Activated T-cell treated with anti-CD3 and anti-CD28 coated beads, Interleukin-2, amount 50 U/mL, for 1 hour (primary cell): ENCODE data around the gene FCAR.
"Not testable (repeated sequence)": the region's sequence is repeated elsewhere in the genome, so short reads cannot be mapped to it uniquely, and the experiment has no call there.

Experiments
- DNase-seq: peaks from one replicate; pipeline ENCODE4 v3.0.0-alpha.2; 2020

The FCAR gene

GRCh38 chr19:54873990-54874389, at the start of gene FCAR:
Gene FCAR, plus strand, starts transcription at chr19:54874235. Its CDS starts 55 bp downstream, at chr19:54874290.
- DNase-seq: no peak

GRCh38 chr19:54824416-54824815, 49.6 kb upstream of the FCAR start:
- DNase-seq: not testable (repeated sequence)

GRCh38 chr19:54825326-54825725, 48.7 kb upstream of the FCAR start:
- not testable (repeated sequence) for DNase-seq

DNA sequence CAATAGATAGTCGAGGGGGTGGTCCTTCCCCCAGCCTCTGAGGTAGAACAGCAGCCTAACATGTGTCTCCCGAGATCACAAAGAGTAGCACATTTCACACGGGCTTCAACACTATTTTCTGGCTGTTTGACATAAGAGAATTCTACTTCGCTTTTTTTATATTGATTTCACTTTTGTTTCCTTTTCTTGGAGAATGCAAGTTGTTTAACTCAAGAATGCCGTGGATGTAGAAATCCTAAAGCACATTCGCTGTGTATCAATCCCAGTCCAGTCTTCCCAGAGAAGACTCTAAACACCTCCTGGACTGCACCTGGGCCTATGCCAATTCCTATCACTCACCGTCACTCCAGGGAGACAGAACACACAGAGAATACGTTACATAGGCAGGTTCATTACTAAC, 46.0 kb upstream of the FCAR start:
- DNase-seq: not testable (repeated sequence)

DNA sequence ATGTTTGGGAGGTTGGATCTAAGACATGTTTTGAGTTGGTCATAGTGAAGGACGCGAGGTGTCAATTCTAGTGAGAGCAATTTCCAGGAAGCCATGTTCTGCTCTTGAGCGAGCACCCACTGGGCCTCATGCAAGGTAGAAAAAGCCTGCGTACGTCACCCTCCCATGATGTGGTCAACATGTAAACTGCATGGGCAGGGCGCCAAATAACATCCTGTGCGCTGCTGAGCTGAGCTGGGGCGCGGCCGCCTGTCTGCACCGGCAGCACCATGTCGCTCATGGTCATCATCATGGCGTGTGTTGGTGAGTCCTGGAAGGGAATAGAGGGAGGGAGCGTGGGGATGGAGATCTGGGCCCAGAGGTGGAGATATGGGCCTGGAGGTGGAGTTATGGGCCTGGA, 41.5 kb upstream of the FCAR start, which contains the start of gene KIR2DS4:
KIR2DS4 (plus strand) TSS at position 181 of the 400 bp plus-strand sequence.
- not testable (repeated sequence) for DNase-seq

DNA sequence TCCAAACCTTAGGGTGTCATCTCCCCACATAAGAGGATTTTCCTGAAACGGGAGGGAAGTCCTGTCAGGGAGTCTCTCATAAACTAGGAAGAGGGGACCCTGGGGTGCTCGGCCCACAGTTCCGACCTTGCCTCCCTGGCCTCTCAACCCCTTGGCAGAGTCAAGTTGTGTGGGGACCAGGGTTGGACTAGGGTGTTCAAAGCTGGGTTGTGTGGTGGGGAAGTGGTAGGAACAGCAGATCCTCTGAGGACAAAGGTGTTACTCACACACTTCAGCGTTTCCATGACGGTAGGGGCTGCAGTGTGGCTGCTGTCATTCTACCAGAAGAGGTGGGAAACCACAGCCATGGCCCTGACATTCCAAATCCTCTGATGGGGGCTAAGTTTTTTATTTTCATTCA, 38.9 kb upstream of the FCAR start:
- not testable (repeated sequence) for DNase-seq

GRCh38 chr19:54837522-54837921, 36.5 kb upstream of the FCAR start:
- DNase-seq: not testable (repeated sequence)

DNA sequence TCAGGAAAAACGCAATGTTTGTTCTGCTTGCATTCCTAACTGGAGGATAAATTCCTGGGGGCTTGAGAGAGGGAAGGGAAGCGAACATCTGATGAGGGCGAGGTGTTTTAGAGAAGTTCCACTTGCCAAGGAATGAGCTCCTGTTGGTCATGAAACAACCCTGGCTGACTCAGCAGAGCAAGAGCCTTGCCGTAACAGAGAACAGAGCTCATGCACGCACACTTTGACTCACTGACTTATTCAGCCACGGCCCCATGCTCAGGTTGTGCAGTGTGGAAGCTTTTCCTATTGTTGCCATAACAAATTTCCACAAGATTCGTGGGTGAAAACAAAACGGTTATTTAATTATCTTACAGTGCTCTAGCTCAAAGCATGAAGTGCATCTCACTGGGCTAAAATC, 30.9 kb upstream of the FCAR start:
- DNase-seq: not testable (repeated sequence)

- not testable (repeated sequence) for DNase-seq
These were observed 23.9 kb upstream of the FCAR start, which contains the start of gene KIR3DL2 for GRCh38 chr19:54850061-54850640. Gene KIR3DL2, plus strand, starts transcription at chr19:54850443. Its CDS starts 33 bp downstream, at chr19:54850476.

DNA sequence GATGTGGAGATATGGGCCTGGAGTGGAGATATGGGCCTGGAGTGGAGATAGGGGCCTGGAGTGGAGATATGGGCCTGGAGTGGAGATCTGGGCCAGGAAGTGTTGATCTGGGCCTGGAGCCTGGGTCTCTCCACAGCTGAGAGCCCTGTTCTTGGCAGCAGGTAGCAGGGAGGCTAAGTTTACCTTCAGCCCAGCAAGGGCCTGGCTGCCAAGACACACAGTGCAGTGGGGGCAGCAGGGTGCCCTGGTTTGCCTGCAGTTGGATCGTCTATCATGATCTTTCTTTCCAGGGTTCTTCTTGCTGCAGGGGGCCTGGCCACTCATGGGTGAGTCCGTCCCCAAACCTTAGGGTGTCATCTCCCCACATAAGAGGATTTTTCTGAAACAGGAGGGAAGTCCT, 23.1 kb upstream of the FCAR start:
- no peak for DNase-seq

GRCh38 chr19:54851353-54851752, 22.7 kb upstream of the FCAR start:
- no peak for DNase-seq

- DNase-seq: not testable (repeated sequence)
These were observed 18.8 kb upstream of the FCAR start for GRCh38 chr19:54855241-54855640.

DNA sequence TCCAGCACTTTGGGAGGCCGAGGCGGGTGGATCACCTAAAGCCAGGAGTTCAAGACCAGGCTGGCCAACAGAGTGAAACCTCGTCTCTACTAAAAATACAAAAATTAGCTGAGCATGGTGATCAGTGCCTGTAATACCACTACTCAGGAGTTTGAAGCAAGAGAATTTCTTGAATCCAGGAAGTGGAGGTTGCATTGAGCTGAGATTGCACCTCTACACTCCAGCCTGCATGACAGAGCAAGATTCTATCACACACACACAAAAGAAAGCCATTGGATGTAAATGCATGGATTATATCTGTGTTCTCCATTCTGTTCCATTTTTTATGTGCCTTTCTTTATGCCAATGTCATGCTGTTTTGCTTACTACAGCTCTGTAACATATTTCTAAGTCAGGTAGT, 15.6 kb upstream of the FCAR start:
- not testable (repeated sequence) for DNase-seq

DNA sequence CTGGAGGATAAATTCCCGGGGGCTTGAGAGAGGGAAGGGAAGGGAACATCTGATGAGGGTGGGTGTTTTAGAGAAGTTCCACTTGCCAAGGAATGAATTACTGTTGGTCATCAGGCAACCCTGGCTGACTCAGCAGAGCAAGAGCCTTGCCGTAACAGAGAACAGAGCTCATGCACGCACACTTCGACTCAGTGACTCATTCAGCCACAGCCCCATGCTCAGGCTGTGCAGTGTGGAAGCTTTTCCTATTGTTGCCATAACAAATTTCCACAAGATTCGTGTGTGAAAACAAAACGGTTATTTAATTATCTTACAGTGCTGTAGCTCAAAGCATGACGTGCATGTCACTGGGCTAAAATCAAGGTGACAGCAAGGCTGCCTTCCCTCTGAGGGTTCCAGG, 14.6 kb upstream of the FCAR start:
- DNase-seq: not testable (repeated sequence)

- not testable (repeated sequence) for DNase-seq
These were observed 10.6 kb upstream of the FCAR start for GRCh38 chr19:54863459-54863858.

- DNase-seq: no peak
These were observed 2.3 kb upstream of the FCAR start for GRCh38 chr19:54871696-54872095.

GRCh38 chr19:54875506-54875905, 1.5 kb downstream of the FCAR start:
- no peak for DNase-seq

DNA sequence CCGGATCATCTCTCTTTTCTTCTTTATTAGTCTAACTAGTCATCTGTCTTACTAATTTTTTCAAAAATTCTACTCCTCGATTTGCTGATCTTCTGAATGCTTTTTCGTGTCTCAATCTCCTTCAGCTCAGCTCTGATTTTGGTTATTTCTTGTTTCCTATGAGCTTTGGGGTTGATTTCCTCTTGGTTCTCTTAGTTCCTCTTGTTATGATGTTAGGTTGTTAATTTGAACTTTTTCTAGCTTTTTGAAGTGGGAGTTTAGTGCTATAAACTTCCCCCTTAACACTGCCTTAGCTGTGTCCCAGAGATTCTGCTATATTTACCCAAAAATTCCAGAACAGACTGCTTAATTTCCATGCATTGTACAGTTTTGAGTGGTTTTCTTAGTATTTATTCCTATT, 3.4 kb downstream of the FCAR start:
- no peak for DNase-seq

DNA sequence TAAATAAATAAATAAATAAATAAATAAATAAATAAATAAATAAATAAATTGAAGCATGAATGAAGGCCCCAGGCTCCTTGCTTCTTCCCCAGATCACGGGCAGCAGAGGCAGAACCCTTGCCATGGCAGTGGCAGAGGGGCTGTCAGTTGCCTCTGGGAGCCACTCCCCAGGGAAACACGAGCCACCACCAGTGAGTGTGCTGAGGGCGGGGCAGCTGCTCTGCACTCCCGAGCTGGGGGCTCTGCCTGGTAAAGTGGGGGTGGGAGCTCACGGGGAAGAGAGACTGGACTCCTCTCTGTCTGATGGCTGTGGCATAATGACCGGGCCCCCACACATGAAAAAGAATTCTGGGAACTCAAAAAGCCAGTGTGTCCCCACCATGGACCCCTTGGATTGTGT, 7.8 kb downstream of the FCAR start:
- no peak for DNase-seq

- DNase-seq: no peak
These were observed 8.7 kb downstream of the FCAR start for GRCh38 chr19:54882758-54883157.

DNA sequence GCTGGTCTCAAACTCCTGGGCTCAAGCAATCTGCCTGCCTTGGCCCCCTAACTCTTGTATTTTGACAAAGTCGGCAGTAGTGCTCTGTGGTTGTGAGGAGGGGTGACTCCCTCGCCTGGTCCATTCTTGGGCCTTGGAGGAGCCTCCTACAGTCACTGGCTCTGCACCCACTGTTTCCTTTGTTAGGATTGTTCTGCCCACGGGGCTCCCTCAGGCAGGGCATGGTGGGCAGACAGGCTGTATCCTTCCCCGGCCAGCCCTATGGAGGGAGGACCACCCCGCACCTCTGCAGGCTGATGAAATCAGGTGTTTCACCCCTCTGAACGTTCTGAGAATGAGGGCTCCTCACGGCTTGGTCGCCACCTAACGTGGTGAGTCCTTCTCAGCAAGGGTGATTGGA, 9.2 kb downstream of the FCAR start:
- no peak for DNase-seq

DNA sequence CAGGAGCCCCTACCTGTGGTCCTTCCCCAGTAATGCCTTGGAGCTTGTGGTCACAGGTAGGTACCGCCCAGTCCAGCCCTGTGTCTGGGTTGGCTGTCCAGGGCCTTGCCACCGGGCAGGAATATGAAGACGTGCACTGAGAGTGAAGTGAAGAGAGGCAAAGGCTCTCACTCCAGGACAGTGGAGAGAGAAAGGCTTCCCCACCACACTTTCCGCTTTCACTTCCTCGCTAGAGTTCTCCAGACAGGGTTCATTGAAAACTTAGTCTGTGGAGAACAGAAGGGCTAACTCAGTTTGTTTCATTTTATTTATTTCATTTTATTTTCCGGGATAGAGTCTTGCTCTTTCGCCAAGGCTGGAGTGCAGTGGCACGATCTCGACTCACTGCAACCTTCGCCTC, 14.2 kb downstream of the FCAR start:
- DNase-seq: no peak

- no peak for DNase-seq
These were observed 15.5 kb downstream of the FCAR start for GRCh38 chr19:54889566-54889965.

- no peak for DNase-seq
These were observed 19.4 kb downstream of the FCAR start for GRCh38 chr19:54893406-54893805.

DNA sequence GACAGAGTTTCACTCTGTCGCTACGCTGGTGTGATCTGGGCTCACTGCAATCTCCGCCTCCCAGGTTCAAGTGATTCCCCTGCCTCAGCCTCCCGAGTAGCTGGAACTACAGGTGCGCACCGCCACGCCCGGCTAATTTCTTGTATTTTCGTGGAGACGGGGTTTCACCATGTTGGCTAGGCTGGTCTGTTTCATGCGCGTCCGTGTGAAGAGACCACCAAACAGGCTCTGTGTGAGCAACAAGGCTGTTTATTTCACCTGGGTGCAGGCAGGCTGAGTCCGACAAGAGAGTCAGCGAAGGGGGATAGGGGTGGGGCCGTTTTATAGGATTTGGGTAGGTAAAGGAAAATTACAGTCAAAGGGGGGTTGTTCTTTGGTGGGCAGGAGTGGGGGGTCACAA, 20.1 kb downstream of the FCAR start:
- DNase-seq: not testable (repeated sequence)
